ENCODE results near the gene NPAS3. TPM values are rescaled to one million over a fixed set of nuclear protein-coding genes. Genes with fewer than 3 reads are reported as not detected.

Gene NPAS3
- total and polyA plus RNA-seq, 2 of the 8 experiments (the other 6 are each of a cell fraction or from before 2014, with no cell fraction given), result 0.11 to 0.60 TPM

GRCh38 chr14:32996343-32996742 lies 57.7 kb downstream of the NPAS3 start:
- Histone ChIP-seq H3K14ac (ENCODE audit: insufficient read length) (no peak overlapping the region), H2AK5ac (ENCODE audit: low read depth, low read length) (no peak overlapping the region), H3K23ac (ENCODE audit: insufficient read length) (no peak overlapping the region), H2BK15ac (ENCODE audit: low read length) (no peak overlapping the region), H2BK12ac (ENCODE audit: low read depth, low read length) (no peak overlapping the region), H3K4me3 (ENCODE audit: extremely low read depth in 1 of 4, insufficient read depth in 2 of 4, low read depth in 3 of 4, low read length in 4 of 4) (no peak overlapping the region), H4K91ac (replicated peaks; ENCODE audit: insufficient read length, low read length) (no peak overlapping the region), H3K4me1 (replicated peaks in 1 of 4; ENCODE audit: control insufficient read depth in 3 of 4, insufficient read depth in 4 of 4, low read length in 3 of 4) (no peaks in the 10 kb centered on the region; a peak in 1 of 7 replicates), H3K79me1 (ENCODE audit: low read depth, low read length) (no peaks in the 10 kb centered on the region), H4K8ac (ENCODE audit: extremely low read depth, insufficient read depth, low read length) (no peak overlapping the region), H2BK5ac (ENCODE audit: low read depth, low read length) (no peak overlapping the region), H2AFZ (ENCODE audit: low read length) (no peak overlapping the region), H3K36me3 (ENCODE audit: control insufficient read depth in 2 of 4, insufficient read depth in 4 of 4, low read length in 3 of 4) (no peaks in the 10 kb centered on the region), H3K4me2 (ENCODE audit: insufficient read depth in 1 of 2, low read depth in 2 of 2, low read length in 2 of 2) (no peak overlapping the region), H2BK20ac (ENCODE audit: low read length) (no peak overlapping the region), H2BK120ac (replicated peaks; ENCODE audit: low read depth, low read length) (no peak overlapping the region), H3K27ac (ENCODE audit: low read depth, low read length) (no peak overlapping the region), H3K9me3 (ENCODE audit: insufficient read depth in 2 of 2, low read depth in 1 of 2, low read length in 1 of 2) (peaks cover 4 to 5% of the 10 kb centered on the region in 2 experiments; a peak in 2 of 4 replicates), H4K5ac (ENCODE audit: insufficient read length, low read depth, low read length) (no peak overlapping the region), H3K9ac (replicated peaks in 1 of 4; ENCODE audit: extremely low read depth in 1 of 4, low read depth in 3 of 4, low read length in 3 of 4) (no peak overlapping the region), H3K79me2 (ENCODE audit: control insufficient read depth in 1 of 2, insufficient read depth in 2 of 2, low read length in 2 of 2) (no peaks in the 10 kb centered on the region), H3K18ac (ENCODE audit: extremely low read depth, low read length) (no peak overlapping the region), H3K56ac (replicated peaks; ENCODE audit: insufficient read length, low read depth, low read length) (no peak overlapping the region), H3K4ac (replicated peaks; ENCODE audit: insufficient read length, low read depth, low read length) (no peak overlapping the region), H3K23me2 (ENCODE audit: low read depth, low read length) (no peaks in the 10 kb centered on the region), H4K20me1 (replicated peaks in 1 of 2; ENCODE audit: control insufficient read depth in 1 of 2, insufficient read depth in 2 of 2, low read length in 2 of 2) (no peaks in the 10 kb centered on the region), H3K27me3 (replicated peaks in 1 of 4; ENCODE audit: control insufficient read depth in 3 of 4, extremely low read depth in 1 of 4, insufficient read depth in 3 of 4, low read length in 3 of 4) (no peaks in the 10 kb centered on the region)
- CTCF ChIA-PET (ENCODE audit: partially characterized antibody), result interaction anchor here (1.0 to 1.3 kb wide), 2 partner anchors 10 to 12 kb away, joined by 4 to 5 read pairs; no protein-coding TSS in a partner anchor
- DNase-seq (ENCODE audit: low read depth in 1 of 2, low spot score in 2 of 2), result no peak
- TF ChIP-seq JUND (IDR thresholded peaks at IDR 0.05; ENCODE audit: low read length), result no peak
- no peak for TF ChIP-seq EZH2 (IDR thresholded peaks at IDR 0.05; ENCODE audit: low read depth, low read length, severe bottlenecking)
- TF ChIP-seq ATF2 (IDR thresholded peaks at IDR 0.05; ENCODE audit: low read length), result no peak
- TF ChIP-seq SIX5 (IDR thresholded peaks at IDR 0.05; ENCODE audit: low read depth, low read length), result no peak
- TF ChIP-seq CEBPB (IDR thresholded peaks at IDR 0.05; ENCODE audit: low read depth, low read length), result no peak
- TF ChIP-seq RXRA (IDR thresholded peaks at IDR 0.05; ENCODE audit: insufficient read depth, low read depth, low read length), result no peak
- no peak for TF ChIP-seq POLR2A (IDR thresholded peaks at IDR 0.05; ENCODE audit: control extremely low read depth in 1 of 2, low read depth in 2 of 2, low read length in 2 of 2)
- TF ChIP-seq BACH1 (IDR thresholded peaks at IDR 0.05; ENCODE audit: low read length), result no peak
- no peak for TF ChIP-seq SIRT6 (IDR thresholded peaks at IDR 0.05; ENCODE audit: low read length)
- TF ChIP-seq BRCA1 (IDR thresholded peaks at IDR 0.05; ENCODE audit: low read depth, low read length), result no peak
- no peak for TF ChIP-seq EP300 (IDR thresholded peaks at IDR 0.05; ENCODE audit: borderline replicate concordance in 1 of 2, low read depth in 2 of 2, low read length in 2 of 2)
- TF ChIP-seq TAF1 (IDR thresholded peaks at IDR 0.05; ENCODE audit: low read depth, low read length), result no peak
- no peak for TF ChIP-seq HDAC6 (IDR thresholded peaks at IDR 0.05; ENCODE audit: low read depth, low read length)
- TF ChIP-seq TAF7 (optimal IDR thresholded peaks at IDR 0.05; ENCODE audit: borderline replicate concordance, low read depth, low read length), result no peak
- POLR2A ChIA-PET (ENCODE audit: partially characterized antibody), result no interaction called here
- FAIRE-seq, result no peak
- WGBS, 2 experiments (ENCODE audit: extremely low coverage in 1 of 2, insufficient coverage in 1 of 2, insufficient read length in 1 of 2, insufficient replicate concordance in 2 of 2, low coverage in 1 of 2, low lambda C conversion rate in 2 of 2, missing lambda C conversion rate in 1 of 2), result 97% methylated on average over 3 of the region's 3 CpGs; no CpG with 5 or more reads in 1 of the 2 experiments

Data from H1 (cell line).